ENCODE results near the gene MOV10L1.

DNA sequence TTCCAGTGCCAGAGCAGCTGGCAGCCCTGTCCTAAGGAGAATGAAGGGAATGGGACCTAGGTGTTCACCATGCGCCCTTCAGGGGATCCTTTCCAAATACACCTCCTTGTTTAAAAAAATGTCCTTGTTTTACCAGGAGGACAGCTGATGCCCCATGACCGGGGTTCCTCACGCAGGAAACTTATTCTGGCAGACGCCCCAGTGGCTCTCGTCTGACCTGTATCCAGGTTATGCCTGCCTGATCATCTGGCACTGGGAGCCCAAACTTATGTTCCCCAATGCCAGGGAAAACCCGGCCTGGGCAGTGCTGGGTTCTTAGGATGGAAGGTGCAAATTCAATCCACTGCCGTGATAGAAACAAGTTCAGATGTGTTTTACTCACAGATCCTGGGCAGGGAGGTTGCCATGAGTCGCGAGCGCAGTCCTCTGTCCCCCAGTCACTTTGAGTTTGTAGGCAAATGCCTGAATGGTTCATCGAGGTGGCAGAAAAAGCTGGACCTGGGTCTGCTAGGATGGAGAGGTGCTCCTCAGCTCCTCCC lies 31.5 kb downstream of the MOV10L1 start:
- TF ChIP-seq, protein P1, sequence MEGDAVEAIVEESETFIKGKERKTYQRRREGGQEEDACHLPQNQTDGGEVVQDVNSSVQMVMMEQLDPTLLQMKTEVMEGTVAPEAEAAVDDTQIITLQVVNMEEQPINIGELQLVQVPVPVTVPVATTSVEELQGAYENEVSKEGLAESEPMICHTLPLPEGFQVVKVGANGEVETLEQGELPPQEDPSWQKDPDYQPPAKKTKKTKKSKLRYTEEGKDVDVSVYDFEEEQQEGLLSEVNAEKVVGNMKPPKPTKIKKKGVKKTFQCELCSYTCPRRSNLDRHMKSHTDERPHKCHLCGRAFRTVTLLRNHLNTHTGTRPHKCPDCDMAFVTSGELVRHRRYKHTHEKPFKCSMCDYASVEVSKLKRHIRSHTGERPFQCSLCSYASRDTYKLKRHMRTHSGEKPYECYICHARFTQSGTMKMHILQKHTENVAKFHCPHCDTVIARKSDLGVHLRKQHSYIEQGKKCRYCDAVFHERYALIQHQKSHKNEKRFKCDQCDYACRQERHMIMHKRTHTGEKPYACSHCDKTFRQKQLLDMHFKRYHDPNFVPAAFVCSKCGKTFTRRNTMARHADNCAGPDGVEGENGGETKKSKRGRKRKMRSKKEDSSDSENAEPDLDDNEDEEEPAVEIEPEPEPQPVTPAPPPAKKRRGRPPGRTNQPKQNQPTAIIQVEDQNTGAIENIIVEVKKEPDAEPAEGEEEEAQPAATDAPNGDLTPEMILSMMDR (IDR thresholded peaks at IDR 0.05), result no peak
- no peak for TF ChIP-seq POLR2A (IDR thresholded peaks at IDR 0.05)
- no peak for TF ChIP-seq POLR2AphosphoS5 (IDR thresholded peaks at IDR 0.05)
